Islet precursor cell (in vitro differentiated cells): Measurements from ENCODE around the gene DLD.
"Not testable (repeated sequence)": the region's sequence is repeated elsewhere in the genome, so short reads cannot be mapped to it uniquely, and the experiment has no call there.

Experiments used
- DNase-seq: peaks from one replicate; pipeline ENCODE4 v3.0.0-alpha.2; 2018

Gene DLD

GRCh38 chr7:107917763-107918651 is 27.0 kb downstream of the DLD start:
- DNase-seq: no peak

GRCh38 chr7:107918948-107919347 is 28.0 kb downstream of the DLD start:
- DNase-seq: no peak

DNA sequence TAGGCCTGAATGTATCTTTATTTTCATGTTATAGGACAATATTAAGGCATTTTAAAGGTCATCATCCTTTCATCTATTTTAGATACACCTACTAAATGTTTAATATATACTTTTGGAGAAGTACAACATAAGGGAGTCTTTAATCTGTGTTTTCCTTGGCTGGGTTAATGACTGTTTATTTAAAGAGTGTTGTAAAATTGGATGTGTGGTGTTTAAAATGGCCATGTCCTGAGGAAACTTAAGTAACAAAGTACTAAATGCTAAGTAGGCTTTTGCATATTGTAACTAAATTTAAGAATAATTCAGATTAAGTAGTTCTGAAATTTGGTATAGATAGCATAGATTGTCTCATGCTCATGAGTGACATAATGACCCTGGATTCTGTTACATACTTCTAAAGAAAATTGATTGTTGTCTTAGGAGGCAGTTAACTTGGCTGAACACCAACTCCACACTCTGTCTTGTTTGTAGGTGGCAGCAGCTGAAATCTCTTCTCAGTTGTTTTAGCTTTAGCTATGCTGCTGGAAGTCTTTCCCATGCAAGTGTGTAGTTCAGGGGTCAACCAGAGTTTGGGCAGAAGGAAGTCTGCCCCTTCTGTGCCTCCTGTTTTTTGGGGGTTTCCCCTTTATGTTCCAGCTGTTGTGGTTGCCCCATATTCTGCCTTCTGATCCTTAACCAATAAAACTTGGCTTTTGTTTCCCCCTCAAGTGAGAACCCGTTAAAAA is 29.2 kb downstream of the DLD start:
- DNase-seq: no peak

DNA sequence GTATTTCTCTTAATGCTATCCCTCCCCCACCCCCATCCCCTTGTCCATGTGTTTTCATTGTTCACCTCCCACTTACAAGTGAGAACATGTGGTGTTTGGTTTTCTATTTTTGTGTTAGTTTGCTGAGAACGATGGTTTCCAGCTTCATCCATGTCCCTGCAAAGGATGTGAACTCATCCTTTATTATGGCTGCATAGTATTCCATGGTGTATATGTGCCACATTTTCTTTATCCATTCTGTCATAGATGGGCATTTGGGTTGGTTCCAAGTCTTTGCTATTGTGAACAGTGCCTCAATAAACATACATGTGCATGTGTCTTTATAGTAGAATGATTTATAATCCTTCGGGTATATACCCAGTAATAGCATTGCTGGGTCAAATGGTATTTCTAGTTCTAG is 30.8 kb downstream of the DLD start:
- not testable (repeated sequence) for DNase-seq

DNA sequence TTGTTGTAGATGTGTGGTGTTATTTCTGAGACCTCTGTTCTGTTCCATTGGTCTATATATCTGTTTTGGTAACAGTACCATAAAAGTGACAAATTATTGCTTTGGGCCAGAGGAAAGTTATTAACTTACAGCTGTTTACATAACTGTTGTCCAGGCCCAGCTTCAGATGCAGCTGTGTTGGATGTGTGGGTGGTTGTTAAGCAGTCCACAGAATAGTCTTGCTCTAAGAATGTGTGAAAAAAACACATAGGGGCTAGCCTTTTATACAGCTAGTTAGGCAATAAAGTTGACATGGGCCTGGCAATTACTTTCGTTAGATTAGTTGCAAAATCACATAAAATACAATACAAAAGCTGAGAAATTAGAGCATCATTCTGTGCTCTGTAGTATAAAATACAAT is 31.9 kb downstream of the DLD start:
- DNase-seq: no peak

GRCh38 chr7:107924841-107925504 is 34.0 kb downstream of the DLD start:
- no peak for DNase-seq

- no peak for DNase-seq
Observed at GRCh38 chr7:107926481-107926880, 35.5 kb downstream of the DLD start.

GRCh38 chr7:107931740-107932515 is 40.9 kb downstream of the DLD start:
- DNase-seq: no peak

- no peak for DNase-seq
Observed at GRCh38 chr7:107932805-107933204, 41.8 kb downstream of the DLD start.

DNA sequence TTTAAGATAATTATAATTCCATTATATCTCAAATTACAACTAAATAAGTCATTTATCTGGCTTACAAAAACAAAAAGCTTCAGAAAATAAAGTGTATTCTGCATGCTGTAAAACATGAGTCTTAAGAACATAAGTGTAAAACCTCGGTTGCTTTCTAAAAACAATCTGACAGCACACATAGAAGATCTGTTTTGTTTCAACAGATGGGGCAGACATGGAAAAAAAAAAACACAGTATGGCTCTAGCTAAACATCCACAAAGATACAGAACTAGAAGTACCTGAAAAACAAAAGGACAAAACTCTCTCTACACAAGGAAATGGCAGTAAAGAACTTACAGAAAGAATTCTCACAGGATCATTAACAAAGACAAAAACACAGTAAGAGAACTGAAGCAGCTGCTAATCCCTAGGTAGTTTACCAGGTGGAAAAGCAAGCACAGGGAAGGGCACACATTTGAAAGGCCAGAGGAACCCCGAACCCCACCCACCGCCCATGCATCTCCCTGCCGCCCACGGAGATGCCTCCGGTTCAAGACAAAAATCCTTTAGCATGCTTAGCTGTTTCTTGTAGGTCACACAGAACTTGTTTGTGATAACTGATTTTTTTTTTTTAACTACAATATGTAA is 42.5 kb downstream of the DLD start:
- no peak for DNase-seq

DNA sequence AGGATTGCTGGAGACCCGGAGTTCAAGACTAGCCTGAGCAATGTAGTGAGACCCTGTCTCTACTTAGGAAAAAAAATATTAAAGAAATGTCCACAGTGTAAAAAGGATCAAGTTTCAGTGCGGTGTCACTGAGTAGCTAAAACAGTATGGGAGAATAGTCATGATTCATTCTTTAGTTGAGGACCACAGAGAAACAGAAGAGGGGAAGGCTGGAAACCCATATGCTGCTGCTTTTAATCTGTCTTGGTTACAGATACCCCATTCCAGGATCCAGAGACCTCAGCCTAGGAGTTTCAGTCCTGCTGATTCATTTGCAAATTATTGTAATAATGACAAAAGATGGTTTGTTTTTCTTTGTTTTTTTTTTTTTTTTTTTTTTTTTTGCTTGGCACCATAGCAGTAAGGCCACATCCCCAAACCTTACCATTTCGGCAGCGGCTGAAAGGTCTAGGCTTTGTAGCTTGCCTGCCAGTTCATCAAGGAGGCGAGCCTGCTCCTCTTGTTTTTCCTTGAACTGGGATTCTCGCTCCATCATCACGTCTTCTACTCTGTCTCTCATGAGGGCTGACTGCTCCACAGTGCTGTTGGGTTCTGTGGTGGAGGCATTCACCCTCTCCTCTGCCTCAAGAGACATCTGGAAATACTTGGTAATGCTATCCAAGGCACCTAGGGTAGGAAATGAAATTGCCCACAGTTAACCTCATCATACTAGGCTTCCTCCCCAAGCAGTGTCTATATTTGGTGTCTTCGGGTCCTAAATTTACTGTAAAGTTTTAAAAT is 44.2 kb downstream of the DLD start:
- no peak for DNase-seq

DNA sequence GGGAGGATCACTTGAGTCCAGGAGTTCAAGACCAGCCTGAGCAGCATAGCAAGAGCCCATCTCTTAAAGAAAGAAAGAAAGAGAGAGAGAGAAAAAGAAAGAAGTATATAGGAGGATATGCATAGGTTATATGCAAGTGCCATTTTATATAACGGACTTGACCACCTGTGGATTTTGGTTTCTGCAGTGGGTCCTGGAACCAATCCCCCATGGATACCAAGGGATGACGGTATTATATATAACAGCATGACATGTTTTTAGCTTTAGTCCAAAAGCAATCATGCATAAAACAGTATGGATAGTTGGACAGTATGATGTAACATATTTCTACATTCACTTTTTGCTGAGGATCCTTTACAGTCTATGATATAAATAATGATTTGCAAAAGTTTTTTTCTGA is 45.3 kb downstream of the DLD start:
- DNase-seq: no peak

- DNase-seq: no peak
Observed at GRCh38 chr7:107937531-107937930, 46.5 kb downstream of the DLD start.

DNA sequence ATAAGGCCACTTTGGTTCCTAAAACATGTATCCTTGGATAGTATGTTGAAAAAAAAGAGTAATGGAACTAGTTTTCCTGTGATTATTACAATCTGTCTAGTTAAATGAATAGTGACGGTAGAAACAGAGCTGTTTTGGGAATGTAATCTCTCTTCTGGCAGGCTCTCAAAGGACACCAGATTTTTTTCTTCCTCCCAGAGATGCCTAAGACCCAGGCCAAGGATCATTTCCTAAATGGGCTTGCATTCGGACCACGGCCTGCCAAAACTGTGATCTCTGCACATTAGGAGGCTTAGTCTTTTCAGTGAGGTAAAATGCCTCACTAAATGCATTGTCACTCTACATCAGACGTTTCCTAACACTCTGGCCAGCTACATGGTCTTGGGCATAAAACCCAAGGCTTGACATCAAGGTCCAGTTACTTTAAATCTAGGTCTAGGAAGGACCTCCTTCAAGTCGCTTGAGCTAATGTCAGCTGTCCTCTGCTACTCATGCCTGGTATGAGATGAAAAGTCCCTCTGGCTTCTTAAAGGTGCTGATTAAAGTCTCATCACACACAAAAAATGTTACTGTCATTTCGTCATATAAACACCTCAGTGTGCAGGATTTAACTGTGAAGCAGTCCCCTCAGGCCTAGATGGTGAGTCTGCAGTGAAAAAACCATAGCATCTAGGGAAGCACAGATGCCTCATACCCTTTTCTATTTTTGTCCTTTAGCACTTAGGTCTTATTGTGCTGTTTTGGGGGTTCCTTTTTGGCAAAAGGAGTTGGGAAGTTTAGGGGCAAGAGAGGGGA is 47.7 kb downstream of the DLD start:
- no peak for DNase-seq

DNA sequence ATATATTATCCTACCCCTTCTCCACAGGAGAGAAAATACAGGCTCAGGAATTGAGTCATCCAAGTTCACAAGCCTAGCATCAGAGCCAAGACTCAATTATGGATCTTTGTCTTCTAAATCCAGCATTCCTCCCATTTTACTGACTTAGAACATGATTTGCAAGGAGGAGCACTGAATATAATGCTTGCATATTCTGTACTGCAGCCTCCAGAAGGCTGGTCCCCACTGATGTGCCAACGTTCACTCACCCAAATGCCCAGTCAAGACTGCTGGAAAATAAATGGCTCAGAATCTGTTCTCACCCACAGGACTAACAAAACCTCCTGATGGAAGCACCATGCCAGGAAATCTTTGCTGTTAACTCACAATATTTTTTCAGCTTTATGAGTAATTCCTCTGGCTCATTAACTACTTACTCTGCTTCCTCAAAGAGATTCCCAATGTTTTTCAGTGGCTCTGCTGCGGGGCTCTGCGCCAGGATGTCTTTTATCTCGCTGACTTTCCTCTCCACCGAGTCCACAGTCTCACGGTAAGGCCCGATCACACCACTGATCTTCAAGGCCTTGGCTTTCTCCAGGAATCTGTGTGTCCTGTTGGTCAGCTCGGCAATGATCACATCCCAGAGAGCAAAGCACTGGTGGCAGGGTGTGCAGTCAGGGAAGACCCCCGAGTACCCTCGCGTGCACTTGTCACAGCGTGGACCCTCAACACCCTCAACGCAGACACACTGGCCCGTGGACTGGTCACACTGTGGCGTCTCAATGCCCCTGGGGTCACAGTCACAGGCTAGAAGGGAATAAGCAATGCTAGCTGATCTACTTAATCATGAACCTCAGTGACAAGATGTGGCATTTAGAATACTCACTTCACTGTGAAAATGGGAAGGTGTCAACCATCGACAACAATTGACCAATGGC is 48.8 kb downstream of the DLD start:
- DNase-seq: no peak

- no peak for DNase-seq
Observed at GRCh38 chr7:107940951-107941350, 50.0 kb downstream of the DLD start.

- no peak for DNase-seq
Observed at GRCh38 chr7:107943018-107943417, 52.0 kb downstream of the DLD start.

DNA sequence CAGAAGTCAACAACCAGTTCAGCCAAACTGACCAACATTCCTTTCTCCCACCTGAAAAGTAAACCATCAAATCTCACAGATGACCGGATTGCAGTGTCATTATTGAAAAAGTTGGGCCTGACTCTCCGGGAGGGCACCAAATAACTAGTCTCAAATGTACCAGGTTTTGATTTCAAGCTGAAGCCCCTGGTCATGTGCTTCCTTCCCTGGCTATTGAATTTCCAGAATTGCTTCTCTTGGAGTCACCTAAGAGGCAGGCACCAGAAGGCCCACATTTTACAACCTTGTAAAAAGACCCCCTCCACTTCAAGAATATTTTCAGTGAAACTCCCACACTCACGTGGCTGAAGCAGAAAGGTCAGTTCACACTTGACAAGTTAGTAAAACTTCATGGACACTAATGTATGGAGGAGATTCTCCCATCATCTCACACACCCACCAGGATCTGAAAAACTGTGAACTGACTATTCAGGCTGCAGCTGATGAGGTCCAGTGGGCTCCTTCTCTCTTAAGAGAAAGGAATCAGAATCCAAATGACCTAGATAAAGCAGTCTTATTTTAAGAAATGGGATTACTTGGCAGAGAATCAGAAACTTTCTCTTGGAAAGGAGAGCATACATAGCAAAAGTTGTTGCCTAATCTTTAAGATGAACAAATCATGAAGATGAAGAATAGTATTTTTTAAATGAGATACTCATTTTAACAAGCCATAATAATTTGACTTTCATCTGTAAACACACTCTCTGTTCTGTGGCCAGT is 53.6 kb downstream of the DLD start:
- no peak for DNase-seq

- DNase-seq: no peak
Observed at GRCh38 chr7:107945332-107945731, 54.3 kb downstream of the DLD start.
